HEK293 (cell line): ENCODE data around the gene ST6GALNAC6.
"Not testable (repeated sequence)": the region's sequence is repeated elsewhere in the genome, so short reads cannot be mapped to it uniquely, and the experiment has no call there.

Source experiments
- CTCF ChIA-PET: fragments of 350-600 bp; formaldehyde crosslinking; extraction: SDS; loops from one replicate; lab custom pipeline; 2021; ENCODE audit warnings: antibody characterized with exemption; lab: Yijun Ruan, JAX
- POLR2A ChIA-PET: fragments of 300-600 bp; formaldehyde crosslinking; extraction: SDS; loops from one replicate; lab custom pipeline; 2020; ENCODE audit warnings: antibody characterized with exemption, inconsistent platforms; lab: Yijun Ruan, JAX
- H3K27ac ChIP-seq: fragments of 200-500 bp; sonication (Bioruptor generic); 2 replicates; pipeline ENCODE4 v1.5.1; 2014; ENCODE audit warnings: low read depth, low read length, control low read depth, inconsistent platforms; ENCODE audit errors: extremely low read depth
- H3K36me3 ChIP-seq, 2 experiments: fragments of 200-500 bp in 1 of 2; sonication (Bioruptor generic) in 1 of 2; 1 replicate in 1 of 2; 2 replicates in 1 of 2; pipeline ENCODE4 v1.5.1; 2014 to 2017; ENCODE audit warnings: inconsistent platforms in 2 of 2, low read length in 2 of 2; ENCODE audit not compliant: control insufficient read depth in 2 of 2, insufficient read depth in 1 of 2
- H3K4me1 ChIP-seq: fragments of 200-500 bp; sonication (Bioruptor generic); 2 replicates; pipeline ENCODE4 v1.5.1; 2014; ENCODE audit warnings: mild to moderate bottlenecking, low read length, inconsistent platforms; ENCODE audit not compliant: control insufficient read depth, insufficient read depth
- H3K4me3 ChIP-seq: 2 replicates; pipeline ENCODE4 v1.5.1; 2011; ENCODE audit warnings: low read depth, mild to moderate bottlenecking, control low read depth, low read length, moderate library complexity
- H3K9me3 ChIP-seq: fragments of 200-500 bp; sonication (Bioruptor generic); 2 replicates; pipeline ENCODE4 v1.5.1; 2014; ENCODE audit warnings: low read depth, low read length, inconsistent platforms; ENCODE audit not compliant: control insufficient read depth, insufficient read depth
- IKZF3 ChIP-seq: fragments of 450-650 bp; IDR thresholded peaks from 2 replicates; pipeline ENCODE4 v1.5.0; 2018; ENCODE audit warnings: missing biosample characterization, mild to moderate bottlenecking, missing genetic modification characterization, moderate library complexity
- KLF9 ChIP-seq: fragments of 450-650 bp; formaldehyde crosslinking; IDR thresholded peaks from 2 replicates; pipeline ENCODE4 v1.5.1; 2016; ENCODE audit warnings: missing biosample characterization, missing genetic modification characterization, low read depth
- OSR2 ChIP-seq: fragments of 450-650 bp; formaldehyde crosslinking; IDR thresholded peaks from 2 replicates; pipeline ENCODE4 v1.5.1; 2016; ENCODE audit warnings: missing biosample characterization, missing genetic modification characterization
- PBX3 ChIP-seq: sonication (generic); formaldehyde crosslinking; IDR thresholded peaks from 2 replicates; pipeline ENCODE4 v1.8.1; 2022; ENCODE audit warnings: mild to moderate bottlenecking, moderate library complexity, missing genetic modification reagents
- SCRT2 ChIP-seq: fragments of 450-650 bp; formaldehyde crosslinking; IDR thresholded peaks from 2 replicates; pipeline ENCODE4 v1.5.1; 2016; ENCODE audit warnings: missing biosample characterization, missing genetic modification characterization
- ZBTB11 ChIP-seq: fragments of 450-650 bp; formaldehyde crosslinking; conservative IDR thresholded peaks from 2 replicates; pipeline ENCODE4 v1.5.1; 2016; ENCODE audit warnings: low read depth, missing biosample characterization, missing genetic modification characterization
- ZNF121 ChIP-seq: fragments of 450-650 bp; formaldehyde crosslinking; IDR thresholded peaks from 2 replicates; pipeline ENCODE4 v1.5.1; 2016; ENCODE audit warnings: missing biosample characterization, missing genetic modification characterization
- ZNF169 ChIP-seq: fragments of 450-650 bp; formaldehyde crosslinking; IDR thresholded peaks from 2 replicates; pipeline ENCODE4 v1.5.1; 2016; ENCODE audit warnings: missing biosample characterization, missing genetic modification characterization
- ZNF211 ChIP-seq: fragments of 450-650 bp; formaldehyde crosslinking; IDR thresholded peaks from 2 replicates; pipeline ENCODE4 v1.5.1; 2016; ENCODE audit warnings: low read depth, missing biosample characterization, missing genetic modification characterization
- ZNF391 ChIP-seq: fragments of 450-650 bp; formaldehyde crosslinking; IDR thresholded peaks from 2 replicates; pipeline ENCODE4 v1.5.1; 2016; ENCODE audit warnings: low read depth, missing biosample characterization, missing genetic modification characterization, borderline replicate concordance
- ZNF513 ChIP-seq: fragments of 450-650 bp; IDR thresholded peaks from 2 replicates; pipeline ENCODE4 v1.5.1; 2018; ENCODE audit warnings: missing biosample characterization, missing genetic modification characterization
- ZNF530 ChIP-seq: fragments of 450-650 bp; formaldehyde crosslinking; IDR thresholded peaks from 2 replicates; pipeline ENCODE4 v1.5.1; 2016; ENCODE audit warnings: low read depth, missing biosample characterization, missing genetic modification characterization
- ZNF561 ChIP-seq: fragments of 450-650 bp; IDR thresholded peaks from 2 replicates; pipeline ENCODE4 v1.5.1; 2018; ENCODE audit warnings: missing biosample characterization, missing genetic modification characterization, borderline replicate concordance
- ZNF626 ChIP-seq: fragments of 450-650 bp; sonication (Bioruptor Pico); formaldehyde crosslinking; IDR thresholded peaks from 2 replicates; pipeline ENCODE4 v1.5.1; 2018; ENCODE audit warnings: missing biosample characterization, missing genetic modification characterization, inconsistent platforms
- ZNF658 ChIP-seq: fragments of 450-650 bp; formaldehyde crosslinking; IDR thresholded peaks from 2 replicates; pipeline ENCODE4; 2016; ENCODE audit warnings: missing biosample characterization, missing genetic modification characterization
- ZNF664 ChIP-seq: fragments of 450-650 bp; formaldehyde crosslinking; IDR thresholded peaks from 2 replicates; pipeline ENCODE4 v1.5.1; 2016; ENCODE audit warnings: missing biosample characterization, missing genetic modification characterization
- ZSCAN18 ChIP-seq: fragments of 450-650 bp; formaldehyde crosslinking; IDR thresholded peaks from 2 replicates; pipeline ENCODE4 v1.5.1; 2016; ENCODE audit warnings: missing biosample characterization, missing genetic modification characterization

ST6GALNAC6 gene

GRCh38 chr9:127881715-127882114 lies 17.7 kb downstream of the ST6GALNAC6 start:
- not testable (repeated sequence) for H3K36me3 ChIP-seq, H3K4me1 ChIP-seq, H3K4me3 ChIP-seq, H3K9me3 ChIP-seq, H3K27ac ChIP-seq
- CTCF ChIA-PET, result interaction anchor here (2.3 kb wide), 1 partner anchor 12 kb away, joined by 10 read pairs; no protein-coding TSS in a partner anchor
- peak; percentile 73 for TF ChIP-seq ZNF121 (tag by site-specific recombination)
- POLR2A ChIA-PET, result interaction anchor here (0.6 kb wide), 1 partner anchor 50 kb away, joined by 3 read pairs; no protein-coding TSS in a partner anchor

GRCh38 chr9:127880143-127880542 lies 19.3 kb downstream of the ST6GALNAC6 start:
- no peaks in the 10 kb centered on the region; a peak in 1 of 3 replicates for H3K36me3 ChIP-seq
- CTCF ChIA-PET, result no interaction called here
- H3K4me3 ChIP-seq, result no peak overlapping the region
- H3K27ac ChIP-seq, result no peak overlapping the region
- no peaks in the 10 kb centered on the region for H3K9me3 ChIP-seq
- TF ChIP-seq ZNF169 (tag by site-specific recombination), result no peak
- no peak for TF ChIP-seq ZNF664 (tag by site-specific recombination)
- TF ChIP-seq PBX3, result no peak
- no peak for TF ChIP-seq ZNF530 (tag by site-specific recombination)
- TF ChIP-seq ZNF626, result no peak
- no peak for TF ChIP-seq ZNF513 (tag by site-specific recombination)
- TF ChIP-seq ZNF391 (tag by site-specific recombination), result no peak
- TF ChIP-seq ZBTB11 (tag by site-specific recombination), result no peak
- TF ChIP-seq KLF9 (tag by site-specific recombination), result no peak
- TF ChIP-seq ZNF561 (tag by site-specific recombination), result no peak
- no peak for TF ChIP-seq OSR2 (tag by site-specific recombination)
- no peak for TF ChIP-seq SCRT2 (tag by site-specific recombination)
- no peak for TF ChIP-seq IKZF3 (tag by site-specific recombination)
- TF ChIP-seq ZSCAN18 (tag by site-specific recombination), result no peak
- no peak for TF ChIP-seq ZNF658
- TF ChIP-seq ZNF211 (tag by site-specific recombination), result no peak
- H3K4me1 ChIP-seq, result no peaks in the 10 kb centered on the region; the same call in 1 of the 2 replicates
- POLR2A ChIA-PET, result no interaction called here
